ENCODE measurements around the gene FAF2.
"Not testable (repeated sequence)": the region's sequence is repeated elsewhere in the genome, so short reads cannot be mapped to it uniquely, and the experiment has no call there.

Gene FAF2

GRCh38 chr5:176429972-176430371 lies 18.2 kb upstream of the FAF2 start:
- TF ChIP-seq, protein P1, sequence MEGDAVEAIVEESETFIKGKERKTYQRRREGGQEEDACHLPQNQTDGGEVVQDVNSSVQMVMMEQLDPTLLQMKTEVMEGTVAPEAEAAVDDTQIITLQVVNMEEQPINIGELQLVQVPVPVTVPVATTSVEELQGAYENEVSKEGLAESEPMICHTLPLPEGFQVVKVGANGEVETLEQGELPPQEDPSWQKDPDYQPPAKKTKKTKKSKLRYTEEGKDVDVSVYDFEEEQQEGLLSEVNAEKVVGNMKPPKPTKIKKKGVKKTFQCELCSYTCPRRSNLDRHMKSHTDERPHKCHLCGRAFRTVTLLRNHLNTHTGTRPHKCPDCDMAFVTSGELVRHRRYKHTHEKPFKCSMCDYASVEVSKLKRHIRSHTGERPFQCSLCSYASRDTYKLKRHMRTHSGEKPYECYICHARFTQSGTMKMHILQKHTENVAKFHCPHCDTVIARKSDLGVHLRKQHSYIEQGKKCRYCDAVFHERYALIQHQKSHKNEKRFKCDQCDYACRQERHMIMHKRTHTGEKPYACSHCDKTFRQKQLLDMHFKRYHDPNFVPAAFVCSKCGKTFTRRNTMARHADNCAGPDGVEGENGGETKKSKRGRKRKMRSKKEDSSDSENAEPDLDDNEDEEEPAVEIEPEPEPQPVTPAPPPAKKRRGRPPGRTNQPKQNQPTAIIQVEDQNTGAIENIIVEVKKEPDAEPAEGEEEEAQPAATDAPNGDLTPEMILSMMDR (IDR thresholded peaks at IDR 0.05; ENCODE audit: low read length, missing control alignments) = no peak
- no peak overlapping the region for H3K4me3 ChIP-seq (replicated peaks; ENCODE audit: low read depth, low read length)
- DNase-seq (ENCODE audit: low read depth) = no peak

- no peak for DNase-seq (ENCODE audit: low read depth)
- H3K4me3 ChIP-seq (replicated peaks; ENCODE audit: low read depth, low read length) = no peak overlapping the region
- TF ChIP-seq, protein P1 (IDR thresholded peaks at IDR 0.05; ENCODE audit: low read length, missing control alignments) = no peak
Measured at GRCh38 chr5:176432707-176433106, 15.5 kb upstream of the FAF2 start.

GRCh38 chr5:176436656-176437055 lies 11.5 kb upstream of the FAF2 start:
- DNase-seq (ENCODE audit: low read depth) = peak; percentile 34
- peak overlapping the region; percentile 19 for H3K4me3 ChIP-seq (replicated peaks; ENCODE audit: low read depth, low read length)
- TF ChIP-seq, protein P1 (IDR thresholded peaks at IDR 0.05; ENCODE audit: low read length, missing control alignments) = no peak

- peak; percentile 72 for DNase-seq (ENCODE audit: low read depth)
- no peak overlapping the region for H3K4me3 ChIP-seq (replicated peaks; ENCODE audit: low read depth, low read length)
- TF ChIP-seq, protein P1 (IDR thresholded peaks at IDR 0.05; ENCODE audit: low read length, missing control alignments) = no peak
Measured at GRCh38 chr5:176438959-176439757, 9.0 kb upstream of the FAF2 start.

GRCh38 chr5:176440927-176441706 lies 7.1 kb upstream of the FAF2 start:
- no peak for DNase-seq (ENCODE audit: low read depth)
- H3K4me3 ChIP-seq (replicated peaks; ENCODE audit: low read depth, low read length) = no peak overlapping the region
- TF ChIP-seq, protein P1 (IDR thresholded peaks at IDR 0.05; ENCODE audit: low read length, missing control alignments) = no peak

- H3K4me3 ChIP-seq (replicated peaks; ENCODE audit: low read depth, low read length) = no peak overlapping the region
- TF ChIP-seq, protein P1 (IDR thresholded peaks at IDR 0.05; ENCODE audit: low read length, missing control alignments) = no peak
- peak; percentile 63 for DNase-seq (ENCODE audit: low read depth)
Measured at GRCh38 chr5:176441921-176442323, 6.3 kb upstream of the FAF2 start.

GRCh38 chr5:176442911-176443310 lies 5.3 kb upstream of the FAF2 start:
- not testable (repeated sequence) for H3K4me3 ChIP-seq (replicated peaks; ENCODE audit: low read depth, low read length)

More at GRCh38 chr5:176442911-176443310, 5.3 kb upstream of the FAF2 start:
- not testable (repeated sequence) for DNase-seq (ENCODE audit: low read depth)

Measured in fibroblast of pulmonary artery (primary cell).